Measurements from ENCODE around the gene PLEKHA1.

GRCh38 chr10:122464250-122464510 lies 89.7 kb downstream of the PLEKHA1 start:
- TF ChIP-seq YY1 (IDR thresholded peaks at IDR 0.05; ENCODE audit: insufficient read depth, insufficient replicate concordance, low read depth, low read length) (no peak), MAFG (CRISPR knock-in tag; IDR thresholded peaks at IDR 0.05) (no peak), MTA1 (CRISPR knock-in tag; IDR thresholded peaks at IDR 0.05; ENCODE audit: borderline replicate concordance) (no peak), JDP2 (CRISPR knock-in tag; IDR thresholded peaks at IDR 0.05; ENCODE audit: borderline replicate concordance) (no peak), CTCF (CRISPR knock-in tag; IDR thresholded peaks at IDR 0.05) (no peak), MAFK (conservative IDR thresholded peaks at IDR 0.05 in 1 of 2, IDR thresholded peaks at IDR 0.05 in 1 of 2; ENCODE audit: low read length in 2 of 2) (no peak), FOSL2 (CRISPR knock-in tag; IDR thresholded peaks at IDR 0.05) (no peak), FOXM1 (CRISPR knock-in tag; IDR thresholded peaks at IDR 0.05) (no peak), ELF4 (CRISPR knock-in tag; IDR thresholded peaks at IDR 0.05; ENCODE audit: borderline replicate concordance) (no peak), HDAC1 (CRISPR knock-in tag; IDR thresholded peaks at IDR 0.05) (no peak), IKZF5 (CRISPR knock-in tag; IDR thresholded peaks at IDR 0.05) (no peak), SRY (CRISPR knock-in tag; IDR thresholded peaks at IDR 0.05) (no peak), EED (CRISPR knock-in tag; IDR thresholded peaks at IDR 0.05) (no peak)
